HL-60 (cell line): Measurements from ENCODE around the gene DENND1A.

Experiments
- POLR2AphosphoS5 ChIP-seq: IDR thresholded peaks from 2 replicates; pipeline ENCODE4 v1.6.1; 2012; ENCODE audit warnings: low read depth
- TF ChIP-seq, protein P1 (sequence below): IDR thresholded peaks from one replicate; pipeline ENCODE4 v1.5.1; 2011; ENCODE audit warnings: low read length, control low read depth, inconsistent platforms; ENCODE audit not compliant: insufficient read depth
- TF ChIP-seq, protein P2 (sequence below): IDR thresholded peaks from 2 replicates; pipeline ENCODE4 v1.6.1; 2012; ENCODE audit warnings: low read depth; ENCODE audit not compliant: insufficient replicate concordance

- TF ChIP-seq, protein P1, sequence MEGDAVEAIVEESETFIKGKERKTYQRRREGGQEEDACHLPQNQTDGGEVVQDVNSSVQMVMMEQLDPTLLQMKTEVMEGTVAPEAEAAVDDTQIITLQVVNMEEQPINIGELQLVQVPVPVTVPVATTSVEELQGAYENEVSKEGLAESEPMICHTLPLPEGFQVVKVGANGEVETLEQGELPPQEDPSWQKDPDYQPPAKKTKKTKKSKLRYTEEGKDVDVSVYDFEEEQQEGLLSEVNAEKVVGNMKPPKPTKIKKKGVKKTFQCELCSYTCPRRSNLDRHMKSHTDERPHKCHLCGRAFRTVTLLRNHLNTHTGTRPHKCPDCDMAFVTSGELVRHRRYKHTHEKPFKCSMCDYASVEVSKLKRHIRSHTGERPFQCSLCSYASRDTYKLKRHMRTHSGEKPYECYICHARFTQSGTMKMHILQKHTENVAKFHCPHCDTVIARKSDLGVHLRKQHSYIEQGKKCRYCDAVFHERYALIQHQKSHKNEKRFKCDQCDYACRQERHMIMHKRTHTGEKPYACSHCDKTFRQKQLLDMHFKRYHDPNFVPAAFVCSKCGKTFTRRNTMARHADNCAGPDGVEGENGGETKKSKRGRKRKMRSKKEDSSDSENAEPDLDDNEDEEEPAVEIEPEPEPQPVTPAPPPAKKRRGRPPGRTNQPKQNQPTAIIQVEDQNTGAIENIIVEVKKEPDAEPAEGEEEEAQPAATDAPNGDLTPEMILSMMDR = no peak
- no peak for TF ChIP-seq POLR2AphosphoS5
- TF ChIP-seq, protein P2, sequence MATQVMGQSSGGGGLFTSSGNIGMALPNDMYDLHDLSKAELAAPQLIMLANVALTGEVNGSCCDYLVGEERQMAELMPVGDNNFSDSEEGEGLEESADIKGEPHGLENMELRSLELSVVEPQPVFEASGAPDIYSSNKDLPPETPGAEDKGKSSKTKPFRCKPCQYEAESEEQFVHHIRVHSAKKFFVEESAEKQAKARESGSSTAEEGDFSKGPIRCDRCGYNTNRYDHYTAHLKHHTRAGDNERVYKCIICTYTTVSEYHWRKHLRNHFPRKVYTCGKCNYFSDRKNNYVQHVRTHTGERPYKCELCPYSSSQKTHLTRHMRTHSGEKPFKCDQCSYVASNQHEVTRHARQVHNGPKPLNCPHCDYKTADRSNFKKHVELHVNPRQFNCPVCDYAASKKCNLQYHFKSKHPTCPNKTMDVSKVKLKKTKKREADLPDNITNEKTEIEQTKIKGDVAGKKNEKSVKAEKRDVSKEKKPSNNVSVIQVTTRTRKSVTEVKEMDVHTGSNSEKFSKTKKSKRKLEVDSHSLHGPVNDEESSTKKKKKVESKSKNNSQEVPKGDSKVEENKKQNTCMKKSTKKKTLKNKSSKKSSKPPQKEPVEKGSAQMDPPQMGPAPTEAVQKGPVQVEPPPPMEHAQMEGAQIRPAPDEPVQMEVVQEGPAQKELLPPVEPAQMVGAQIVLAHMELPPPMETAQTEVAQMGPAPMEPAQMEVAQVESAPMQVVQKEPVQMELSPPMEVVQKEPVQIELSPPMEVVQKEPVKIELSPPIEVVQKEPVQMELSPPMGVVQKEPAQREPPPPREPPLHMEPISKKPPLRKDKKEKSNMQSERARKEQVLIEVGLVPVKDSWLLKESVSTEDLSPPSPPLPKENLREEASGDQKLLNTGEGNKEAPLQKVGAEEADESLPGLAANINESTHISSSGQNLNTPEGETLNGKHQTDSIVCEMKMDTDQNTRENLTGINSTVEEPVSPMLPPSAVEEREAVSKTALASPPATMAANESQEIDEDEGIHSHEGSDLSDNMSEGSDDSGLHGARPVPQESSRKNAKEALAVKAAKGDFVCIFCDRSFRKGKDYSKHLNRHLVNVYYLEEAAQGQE = no peak
Measured at GRCh38 chr9:123678038-123678877, 251.7 kb downstream of the DENND1A start.
